Sciatic nerve (tissue), 2 donors: ENCODE measurements around the gene KLK7. TPM values are rescaled to one million over a fixed set of nuclear protein-coding genes. Genes with fewer than 3 reads are reported as not detected.

ENCODE experiments used
- ATAC-seq: fragments of 200-7000 bp; cut with Tn5 transposase; one replicate; pipeline ENCODE4 v1.9.1; 2020; ENCODE audit warnings: mild to moderate bottlenecking, moderate library complexity
- DNase-seq: peaks from one replicate; pipeline ENCODE4 v3.0.0-alpha.2; 2020; ENCODE audit warnings: low spot score
- intact Hi-C: fragments of 100-400 bp; cut with DNase I; formaldehyde crosslinking; loops from one replicate; pipeline ENCODE4 v1.14.2; 2022
- total RNA-seq: library from RNA; stranded (reverse); fragmentation: NEBNext Ultra II Directional; extraction: Animal tissue kit (Norgen Biotek cat#: 25700); gene quantifications from one replicate; pipeline ENCODE4 v1.2.1, GENCODE V29; 2021
- donor health status: DM: no; HTN: no; CAD: no.
- donor health status: DM: no; HTN: no; CAD: no.

Gene KLK7
- total RNA-seq, 1 donor from 2014 or later = 5.5 TPM

GRCh38 chr19:50952910-50953309, 30.8 kb downstream of the KLK7 start, which contains the start of gene KLK5:
Gene KLK5, minus strand, starts transcription at chr19:50953038. Its CDS starts 381 bp downstream, at chr19:50952657.
- ATAC-seq (no peak), DNase-seq (no peak)
- intact Hi-C loops = no loop called here

- intact Hi-C loops = no loop called here
- DNase-seq = no peak
- no peak for ATAC-seq
These were observed 33.9 kb downstream of the KLK7 start for GRCh38 chr19:50949861-50950260.

GRCh38 chr19:50947123-50947522, 36.6 kb downstream of the KLK7 start:
- ATAC-seq (no peak), DNase-seq (no peak)
- intact Hi-C loops = no loop called here

GRCh38 chr19:50944795-50945194, 38.9 kb downstream of the KLK7 start:
- ATAC-seq (no peak), DNase-seq (no peak)
- intact Hi-C loops = no loop called here

GRCh38 chr19:50943074-50943828, 40.5 kb downstream of the KLK7 start:
- no peak for ATAC-seq
- no peak for DNase-seq
- intact Hi-C loops = no loop called here

GRCh38 chr19:50939596-50939995, 44.1 kb downstream of the KLK7 start:
- DNase-seq = no peak
- intact Hi-C loops = no loop called here
- no peak for ATAC-seq

GRCh38 chr19:50933640-50934039, 50.1 kb downstream of the KLK7 start:
- ATAC-seq (no peak), DNase-seq (no peak)
- intact Hi-C loops = no loop called here

- no peak for ATAC-seq
- intact Hi-C loops = no loop called here
- no peak for DNase-seq
These were observed 51.0 kb downstream of the KLK7 start for GRCh38 chr19:50932690-50933083.

GRCh38 chr19:50932018-50932689, 51.6 kb downstream of the KLK7 start:
- intact Hi-C loops = no loop called here
- ATAC-seq = no peak

GRCh38 chr19:50931023-50931422, 52.7 kb downstream of the KLK7 start:
- ATAC-seq = no peak
- intact Hi-C loops = no loop called here
- no peak for DNase-seq

More at GRCh38 chr19:50932018-50932689, 51.6 kb downstream of the KLK7 start:
- no peak for DNase-seq

- ATAC-seq (no peak), DNase-seq (no peak)
- intact Hi-C loops = no loop called here
These were observed 54.9 kb downstream of the KLK7 start for GRCh38 chr19:50928831-50929230.

Other genes with a start within 250 kb of the KLK7 start
- not detected for gene GPR32, start 213.5 kb downstream of the KLK7 start, total RNA-seq
- not detected for gene ACP4, start 193.5 kb downstream of the KLK7 start, total RNA-seq
- gene KLK1, start 160.1 kb downstream of the KLK7 start, total RNA-seq = 2.1 TPM
- gene KLK15, start 150.3 kb downstream of the KLK7 start, total RNA-seq = not detected
- not detected for gene KLK3, start 129.0 kb downstream of the KLK7 start, total RNA-seq
- gene KLK2, start 110.5 kb downstream of the KLK7 start, total RNA-seq = not detected
- gene KLK4, start 72.5 kb downstream of the KLK7 start, total RNA-seq = 1.1 TPM
- not detected for gene KLK5, start 30.9 kb downstream of the KLK7 start, total RNA-seq
- 8.8 TPM for gene KLK6, start 14.3 kb downstream of the KLK7 start, total RNA-seq
- gene KLK8, start 17.7 kb upstream of the KLK7 start, total RNA-seq = 1.8 TPM
- 3.0 TPM for gene KLK10, start 35.8 kb upstream of the KLK7 start, total RNA-seq
- 1.1 TPM for gene KLK11, start 42.7 kb upstream of the KLK7 start, total RNA-seq
- gene KLK12, start 51.1 kb upstream of the KLK7 start, total RNA-seq = not detected
- 0.58 TPM for gene KLK13, start 81.2 kb upstream of the KLK7 start, total RNA-seq
- gene KLK14, start 99.0 kb upstream of the KLK7 start, total RNA-seq = 2.8 TPM
- 6.1 TPM for gene CTU1, start 124.5 kb upstream of the KLK7 start, total RNA-seq
- gene SIGLEC9, start 141.0 kb upstream of the KLK7 start, total RNA-seq = 5.3 TPM
- 2.0 TPM for gene SIGLEC7, start 158.4 kb upstream of the KLK7 start, total RNA-seq
- gene CD33, start 241.2 kb upstream of the KLK7 start, total RNA-seq = 10.7 TPM